Measurements from ENCODE around the gene FEN1.

FEN1 gene

DNA sequence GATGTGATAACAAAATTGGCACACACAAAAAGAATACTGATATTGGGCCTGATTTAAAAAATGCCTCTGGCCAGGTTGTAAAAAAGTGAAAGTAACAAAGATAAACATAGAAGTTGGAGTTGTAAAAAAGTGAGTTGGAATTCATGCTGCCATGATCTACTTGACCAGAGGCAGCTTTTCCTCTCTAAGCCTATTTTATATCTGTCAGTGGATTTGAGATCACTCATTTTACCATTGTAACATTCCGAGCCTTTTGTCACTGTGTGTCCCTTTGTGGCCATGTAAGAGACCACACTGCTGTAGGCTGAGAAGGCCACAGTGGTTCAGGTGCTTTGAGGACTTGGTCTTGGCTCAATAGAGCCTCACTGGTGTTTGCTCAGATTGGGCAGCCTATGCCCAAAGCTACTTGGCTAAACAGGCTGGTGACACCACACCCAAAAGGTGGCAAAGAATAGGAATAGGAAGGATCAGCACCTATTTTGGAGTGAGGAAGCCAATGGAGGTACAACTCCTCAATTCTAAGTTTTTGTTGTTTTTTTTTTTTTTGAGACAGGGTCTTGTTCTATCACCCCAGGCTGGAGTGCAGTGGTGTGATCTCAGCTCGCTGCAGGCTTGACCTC is 7.1 kb downstream of the FEN1 start:
- Histone ChIP-seq H3K23ac (ENCODE audit: low read length) (no peak overlapping the region), H3K18ac (ENCODE audit: low read length) (no peak overlapping the region), H3K9ac (ENCODE audit: low read length) (no peak overlapping the region), H3K36me3 (ENCODE audit: control insufficient read depth in 1 of 2, insufficient read depth in 2 of 2, low read length in 2 of 2) (peaks cover 36 to 59% of the 10 kb centered on the region in 2 experiments), H3K27ac (ENCODE audit: low read depth, low read length) (no peak overlapping the region), H2AK5ac (ENCODE audit: low read length) (no peak overlapping the region), H3K27me3 (ENCODE audit: insufficient read depth, low read length) (no peaks in the 10 kb centered on the region), H3K4me1 (ENCODE audit: control insufficient read depth in 1 of 2, insufficient read depth in 2 of 2, low read length in 2 of 2) (peaks cover 0 to 3% of the 10 kb centered on the region in 2 experiments), H4K91ac (ENCODE audit: low read depth, low read length) (no peak overlapping the region), H2BK12ac (ENCODE audit: low read length) (no peak overlapping the region), H4K8ac (ENCODE audit: low read depth, low read length) (no peak overlapping the region), H2AFZ (ENCODE audit: insufficient read depth, low read length, poor library complexity) (no peak overlapping the region), H4K12ac (ENCODE audit: low read depth, low read length) (no peak overlapping the region), H3K79me2 (ENCODE audit: control insufficient read depth, insufficient read depth, low read length, poor library complexity) (no peaks in the 10 kb centered on the region), H3K4me2 (ENCODE audit: low read length) (no peak overlapping the region), H2BK120ac (ENCODE audit: insufficient read depth, low read length, poor library complexity) (no peak overlapping the region), H3K4me3 (ENCODE audit: low read depth, low read length) (no peak overlapping the region), H3K79me1 (ENCODE audit: low read length) (no peaks in the 10 kb centered on the region), H3K9me3 (ENCODE audit: insufficient read depth, low read depth, low read length) (no peaks in the 10 kb centered on the region), H2BK5ac (ENCODE audit: low read depth, low read length, poor library complexity) (no peak overlapping the region), H3K14ac (ENCODE audit: low read length) (no peak overlapping the region), H3K4ac (ENCODE audit: low read depth, low read length) (no peak overlapping the region)
- no CpG with 5 or more reads among the region's 2 CpGs for WGBS (ENCODE audit: extremely low coverage, insufficient coverage, insufficient read length)
- DNase-seq = no peak

DNA sequence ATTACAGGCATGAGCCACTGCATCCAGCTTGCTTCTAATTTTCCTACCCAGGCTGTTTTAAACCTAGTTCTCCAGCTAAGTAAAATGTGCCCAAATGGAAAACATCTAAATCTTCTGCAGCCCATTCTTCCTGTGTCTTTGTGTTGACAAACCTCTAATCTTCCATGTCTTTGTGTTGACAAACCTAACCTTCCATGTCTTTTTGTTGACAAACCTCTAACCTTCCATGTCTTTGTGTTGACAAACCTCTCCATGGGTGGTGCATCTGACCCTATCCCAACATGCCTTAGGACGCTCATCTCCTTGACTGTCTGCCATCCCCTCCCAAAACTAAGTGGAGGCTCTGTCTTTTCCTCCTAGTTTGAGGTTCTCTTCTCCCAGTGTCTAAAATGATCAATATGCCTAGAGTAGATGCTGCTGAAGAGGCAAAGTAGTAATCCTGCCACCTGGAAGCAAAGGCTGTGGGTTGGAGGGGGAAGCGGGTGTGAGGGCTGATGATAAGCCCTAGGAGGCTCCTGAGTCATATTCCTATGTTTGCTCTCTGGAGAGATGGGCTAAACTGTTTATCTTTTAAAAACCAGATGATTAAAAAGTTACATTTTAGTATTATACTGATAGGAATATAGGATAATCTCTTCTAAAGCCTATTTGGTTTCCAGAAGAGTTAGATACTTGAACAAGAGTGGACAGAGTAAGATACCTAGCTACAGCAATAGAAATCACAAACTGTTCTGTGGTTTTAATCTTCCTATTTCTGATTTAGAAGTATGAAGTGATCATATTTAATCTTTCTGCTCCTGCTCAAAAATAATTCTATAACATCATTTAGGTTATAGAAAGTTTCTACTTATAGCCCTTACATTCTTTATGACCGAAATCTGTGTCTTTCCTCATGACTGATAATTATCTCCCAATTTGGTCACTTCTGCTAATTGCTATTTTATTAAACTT is 7.9 kb downstream of the FEN1 start:
- Histone ChIP-seq H3K4ac (ENCODE audit: low read depth, low read length) (no peak overlapping the region), H3K36me3 (ENCODE audit: control insufficient read depth in 1 of 2, insufficient read depth in 2 of 2, low read length in 2 of 2) (peaks cover 39 to 61% of the 10 kb centered on the region in 2 experiments), H3K4me1 (ENCODE audit: control insufficient read depth in 1 of 2, insufficient read depth in 2 of 2, low read length in 2 of 2) (peaks cover 0 to 3% of the 10 kb centered on the region in 2 experiments), H2BK120ac (ENCODE audit: insufficient read depth, low read length, poor library complexity) (no peak overlapping the region), H3K23ac (ENCODE audit: low read length) (no peak overlapping the region), H3K9me3 (ENCODE audit: insufficient read depth, low read depth, low read length) (no peaks in the 10 kb centered on the region), H3K79me1 (ENCODE audit: low read length) (no peaks in the 10 kb centered on the region), H4K8ac (ENCODE audit: low read depth, low read length) (no peak overlapping the region), H3K4me2 (ENCODE audit: low read length) (no peak overlapping the region), H3K9ac (ENCODE audit: low read length) (no peak overlapping the region), H3K14ac (ENCODE audit: low read length) (no peak overlapping the region), H4K12ac (ENCODE audit: low read depth, low read length) (no peak overlapping the region), H3K27ac (ENCODE audit: low read depth, low read length) (no peak overlapping the region), H2BK12ac (ENCODE audit: low read length) (no peak overlapping the region), H2AK5ac (ENCODE audit: low read length) (no peak overlapping the region), H3K4me3 (ENCODE audit: low read depth, low read length) (no peak overlapping the region), H3K79me2 (ENCODE audit: control insufficient read depth, insufficient read depth, low read length, poor library complexity) (no peaks in the 10 kb centered on the region), H2BK5ac (ENCODE audit: low read depth, low read length, poor library complexity) (no peak overlapping the region), H4K91ac (ENCODE audit: low read depth, low read length) (no peak overlapping the region), H2AFZ (ENCODE audit: insufficient read depth, low read length, poor library complexity) (no peak overlapping the region), H3K27me3 (ENCODE audit: insufficient read depth, low read length) (no peaks in the 10 kb centered on the region), H3K18ac (ENCODE audit: low read length) (no peak overlapping the region)
- no CpG with 5 or more reads among the region's 3 CpGs for WGBS (ENCODE audit: extremely low coverage, insufficient coverage, insufficient read length)
- no peak for DNase-seq

DNA sequence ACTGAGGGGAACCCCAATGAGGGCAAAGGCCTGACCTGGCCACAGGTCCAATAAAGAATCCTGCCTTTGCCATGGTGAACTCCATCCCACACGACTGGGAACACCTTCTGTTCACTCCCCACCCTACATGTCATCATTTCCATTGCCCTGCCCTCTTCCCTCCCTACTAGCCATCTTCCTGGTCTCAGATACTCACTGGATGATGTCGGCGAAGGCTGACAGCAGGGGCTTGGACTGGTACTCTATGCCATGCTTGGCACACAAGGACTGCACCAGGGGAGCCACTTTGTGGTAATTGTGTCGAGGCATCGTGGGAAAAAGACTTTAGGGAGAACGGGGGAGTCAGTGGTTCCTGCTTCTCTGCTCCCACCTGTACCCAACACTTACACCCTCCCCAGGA is 9.9 kb downstream of the FEN1 start:
- Histone ChIP-seq H3K27ac (ENCODE audit: low read depth, low read length) (no peak overlapping the region), H2BK5ac (ENCODE audit: low read depth, low read length, poor library complexity) (no peak overlapping the region), H4K91ac (ENCODE audit: low read depth, low read length) (no peak overlapping the region), H3K36me3 (ENCODE audit: control insufficient read depth in 1 of 2, insufficient read depth in 2 of 2, low read length in 2 of 2) (peaks cover 44 to 66% of the 10 kb centered on the region in 2 experiments), H3K18ac (ENCODE audit: low read length) (no peak overlapping the region), H3K79me1 (ENCODE audit: low read length) (no peaks in the 10 kb centered on the region), H2AK5ac (ENCODE audit: low read length) (no peak overlapping the region), H4K12ac (ENCODE audit: low read depth, low read length) (no peak overlapping the region), H3K9me3 (ENCODE audit: insufficient read depth, low read depth, low read length) (no peaks in the 10 kb centered on the region), H3K79me2 (ENCODE audit: control insufficient read depth, insufficient read depth, low read length, poor library complexity) (no peaks in the 10 kb centered on the region), H4K8ac (ENCODE audit: low read depth, low read length) (no peak overlapping the region), H2AFZ (ENCODE audit: insufficient read depth, low read length, poor library complexity) (no peak overlapping the region), H3K9ac (ENCODE audit: low read length) (no peak overlapping the region), H3K4me2 (ENCODE audit: low read length) (no peak overlapping the region), H3K4ac (ENCODE audit: low read depth, low read length) (no peak overlapping the region), H3K4me3 (ENCODE audit: low read depth, low read length) (no peak overlapping the region), H3K4me1 (ENCODE audit: control insufficient read depth in 1 of 2, insufficient read depth in 2 of 2, low read length in 2 of 2) (peaks cover 0 to 3% of the 10 kb centered on the region in 2 experiments), H3K14ac (ENCODE audit: low read length) (no peak overlapping the region), H3K27me3 (ENCODE audit: insufficient read depth, low read length) (no peaks in the 10 kb centered on the region), H2BK12ac (ENCODE audit: low read length) (no peak overlapping the region), H2BK120ac (ENCODE audit: insufficient read depth, low read length, poor library complexity) (no peak overlapping the region), H3K23ac (ENCODE audit: low read length) (no peak overlapping the region)
- DNase-seq = no peak
- WGBS (ENCODE audit: extremely low coverage, insufficient coverage, insufficient read length) = no CpG with 5 or more reads among the region's 6 CpGs

DNA sequence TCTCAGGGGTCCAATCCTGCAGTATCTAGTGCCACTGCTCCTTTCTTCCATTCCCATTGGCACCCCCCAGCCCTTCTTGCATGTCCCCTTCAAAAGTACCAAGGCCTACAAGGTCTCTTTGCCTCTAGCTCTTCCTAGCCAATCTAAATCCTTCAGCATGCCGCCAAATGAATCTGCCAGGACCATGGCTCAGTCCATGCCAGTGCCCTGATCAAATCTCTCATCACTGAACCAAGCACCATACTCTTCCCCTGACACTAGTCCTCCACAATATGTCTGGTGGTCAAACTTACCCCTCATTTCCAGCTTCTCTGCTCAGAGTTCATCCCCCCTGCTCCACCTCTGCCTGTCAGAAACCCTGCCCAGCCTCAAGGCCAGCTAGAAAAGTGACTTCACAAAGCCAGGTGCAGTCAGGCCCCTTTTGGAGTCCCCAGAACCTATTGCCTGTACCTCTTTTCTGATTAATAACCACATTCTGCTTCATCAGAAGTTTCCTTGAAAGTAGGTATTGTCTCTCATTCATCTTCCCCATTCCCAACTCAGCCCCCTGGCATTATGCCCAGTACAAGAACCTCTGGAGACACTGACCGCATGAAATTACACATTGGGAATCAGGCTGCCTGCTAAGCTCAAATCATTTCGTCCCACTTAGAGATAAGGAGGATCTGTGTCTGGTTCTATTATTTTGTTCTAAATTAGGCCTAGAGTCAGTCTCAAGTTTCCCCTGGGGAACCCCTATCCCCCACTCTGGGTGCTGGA is 11.4 kb downstream of the FEN1 start:
- Histone ChIP-seq H3K4me2 (ENCODE audit: low read length) (no peak overlapping the region), H3K9ac (ENCODE audit: low read length) (no peak overlapping the region), H3K27me3 (ENCODE audit: insufficient read depth, low read length) (no peaks in the 10 kb centered on the region), H3K79me2 (ENCODE audit: control insufficient read depth, insufficient read depth, low read length, poor library complexity) (no peaks in the 10 kb centered on the region), H2AFZ (ENCODE audit: insufficient read depth, low read length, poor library complexity) (no peak overlapping the region), H3K14ac (ENCODE audit: low read length) (no peak overlapping the region), H3K4me3 (ENCODE audit: low read depth, low read length) (no peak overlapping the region), H3K36me3 (ENCODE audit: control insufficient read depth in 1 of 2, insufficient read depth in 2 of 2, low read length in 2 of 2) (peaks cover 52 to 76% of the 10 kb centered on the region in 2 experiments), H3K27ac (ENCODE audit: low read depth, low read length) (no peak overlapping the region), H2BK12ac (ENCODE audit: low read length) (no peak overlapping the region), H3K9me3 (ENCODE audit: insufficient read depth, low read depth, low read length) (no peaks in the 10 kb centered on the region), H4K12ac (ENCODE audit: low read depth, low read length) (no peak overlapping the region), H2BK120ac (ENCODE audit: insufficient read depth, low read length, poor library complexity) (no peak overlapping the region), H2BK5ac (ENCODE audit: low read depth, low read length, poor library complexity) (no peak overlapping the region), H4K91ac (ENCODE audit: low read depth, low read length) (no peak overlapping the region), H3K18ac (ENCODE audit: low read length) (no peak overlapping the region), H3K79me1 (ENCODE audit: low read length) (no peaks in the 10 kb centered on the region), H3K4ac (ENCODE audit: low read depth, low read length) (no peak overlapping the region), H3K23ac (ENCODE audit: low read length) (no peak overlapping the region), H2AK5ac (ENCODE audit: low read length) (no peak overlapping the region), H4K8ac (ENCODE audit: low read depth, low read length) (no peak overlapping the region), H3K4me1 (ENCODE audit: control insufficient read depth in 1 of 2, insufficient read depth in 2 of 2, low read length in 2 of 2) (peaks cover 0 to 3% of the 10 kb centered on the region in 2 experiments)
- WGBS (ENCODE audit: extremely low coverage, insufficient coverage, insufficient read length) = no CpG with 5 or more reads among the region's 3 CpGs
- no peak for DNase-seq
